ENCODE measurements around the gene PTPRN2.
"Not testable (repeated sequence)": the region's sequence is repeated elsewhere in the genome, so short reads cannot be mapped to it uniquely, and the experiment has no call there.

Gene PTPRN2

GRCh38 chr7:158302274-158303070, 285.2 kb downstream of the PTPRN2 start:
- Histone ChIP-seq H3K4me1 (ENCODE audit: control insufficient read depth, insufficient read depth, low read length) (no peaks in the 10 kb centered on the region), H3K27me3 (ENCODE audit: control insufficient read depth, insufficient read depth, low read length) (no peaks in the 10 kb centered on the region), H3K36me3 (ENCODE audit: control insufficient read depth, insufficient read depth, low read length) (no peaks in the 10 kb centered on the region), H3K9me3 (ENCODE audit: control insufficient read depth, low read length) (no peaks in the 10 kb centered on the region), H3K9ac (ENCODE audit: low read length) (no peak overlapping the region), H3K4me3 (ENCODE audit: low read length) (no peak overlapping the region)

GRCh38 chr7:158301207-158301606, 286.4 kb downstream of the PTPRN2 start:
- Histone ChIP-seq H3K9ac (ENCODE audit: low read length) (no peak overlapping the region), H3K4me3 (ENCODE audit: low read length) (no peak overlapping the region), H3K27me3 (ENCODE audit: control insufficient read depth, insufficient read depth, low read length) (no peaks in the 10 kb centered on the region), H3K4me1 (ENCODE audit: control insufficient read depth, insufficient read depth, low read length) (no peaks in the 10 kb centered on the region), H3K36me3 (ENCODE audit: control insufficient read depth, insufficient read depth, low read length) (no peaks in the 10 kb centered on the region), H3K9me3 (ENCODE audit: control insufficient read depth, low read length) (no peaks in the 10 kb centered on the region)

GRCh38 chr7:158300427-158300826, 287.2 kb downstream of the PTPRN2 start:
- Histone ChIP-seq H3K27me3 (ENCODE audit: control insufficient read depth, insufficient read depth, low read length) (no peaks in the 10 kb centered on the region), H3K4me3 (ENCODE audit: low read length) (no peak overlapping the region), H3K9ac (ENCODE audit: low read length) (no peak overlapping the region), H3K36me3 (ENCODE audit: control insufficient read depth, insufficient read depth, low read length) (no peaks in the 10 kb centered on the region), H3K4me1 (ENCODE audit: control insufficient read depth, insufficient read depth, low read length) (no peaks in the 10 kb centered on the region), H3K9me3 (ENCODE audit: control insufficient read depth, low read length) (no peaks in the 10 kb centered on the region)

GRCh38 chr7:158299607-158300006, 288.0 kb downstream of the PTPRN2 start:
- no peaks in the 10 kb centered on the region for H3K27me3 ChIP-seq (ENCODE audit: control insufficient read depth, insufficient read depth, low read length)
- H3K9me3 ChIP-seq (ENCODE audit: control insufficient read depth, low read length): no peaks in the 10 kb centered on the region
- H3K4me1 ChIP-seq (ENCODE audit: control insufficient read depth, insufficient read depth, low read length): no peaks in the 10 kb centered on the region
- H3K36me3 ChIP-seq (ENCODE audit: control insufficient read depth, insufficient read depth, low read length): no peaks in the 10 kb centered on the region
- no peak overlapping the region for H3K4me3 ChIP-seq (ENCODE audit: low read length)
- no peak overlapping the region for H3K9ac ChIP-seq (ENCODE audit: low read length)

- Histone ChIP-seq H3K27me3 (ENCODE audit: control insufficient read depth, insufficient read depth, low read length) (no peaks in the 10 kb centered on the region), H3K9ac (ENCODE audit: low read length) (no peak overlapping the region), H3K4me1 (ENCODE audit: control insufficient read depth, insufficient read depth, low read length) (no peaks in the 10 kb centered on the region), H3K36me3 (ENCODE audit: control insufficient read depth, insufficient read depth, low read length) (no peaks in the 10 kb centered on the region), H3K4me3 (ENCODE audit: low read length) (no peak overlapping the region), H3K9me3 (ENCODE audit: control insufficient read depth, low read length) (no peaks in the 10 kb centered on the region)
These were observed 290.9 kb downstream of the PTPRN2 start for GRCh38 chr7:158296798-158297104.

- H3K4me1 ChIP-seq (ENCODE audit: control insufficient read depth, insufficient read depth, low read length): no peaks in the 10 kb centered on the region
These were observed 291.4 kb downstream of the PTPRN2 start for GRCh38 chr7:158295966-158296797.

GRCh38 chr7:158294468-158295215, 293.0 kb downstream of the PTPRN2 start:
- H3K27me3 ChIP-seq (ENCODE audit: control insufficient read depth, insufficient read depth, low read length); H3K9me3 ChIP-seq (ENCODE audit: control insufficient read depth, low read length); H3K4me1 ChIP-seq (ENCODE audit: control insufficient read depth, insufficient read depth, low read length); H3K4me3 ChIP-seq (ENCODE audit: low read length); H3K9ac ChIP-seq (ENCODE audit: low read length); H3K36me3 ChIP-seq (ENCODE audit: control insufficient read depth, insufficient read depth, low read length): not testable (repeated sequence)

More at GRCh38 chr7:158295966-158296797, 291.4 kb downstream of the PTPRN2 start:
- Histone ChIP-seq H3K9me3 (ENCODE audit: control insufficient read depth, low read length) (no peaks in the 10 kb centered on the region), H3K4me3 (ENCODE audit: low read length) (no peak overlapping the region), H3K27me3 (ENCODE audit: control insufficient read depth, insufficient read depth, low read length) (no peaks in the 10 kb centered on the region), H3K9ac (ENCODE audit: low read length) (no peak overlapping the region), H3K36me3 (ENCODE audit: control insufficient read depth, insufficient read depth, low read length) (no peaks in the 10 kb centered on the region)

GRCh38 chr7:158292948-158293347, 294.7 kb downstream of the PTPRN2 start:
- Histone ChIP-seq H3K4me3 (ENCODE audit: low read length) (no peak overlapping the region), H3K9me3 (ENCODE audit: control insufficient read depth, low read length) (no peaks in the 10 kb centered on the region), H3K27me3 (ENCODE audit: control insufficient read depth, insufficient read depth, low read length) (no peaks in the 10 kb centered on the region), H3K4me1 (ENCODE audit: control insufficient read depth, insufficient read depth, low read length) (no peaks in the 10 kb centered on the region), H3K9ac (ENCODE audit: low read length) (no peak overlapping the region), H3K36me3 (ENCODE audit: control insufficient read depth, insufficient read depth, low read length) (no peaks in the 10 kb centered on the region)

GRCh38 chr7:158291998-158292397, 295.6 kb downstream of the PTPRN2 start:
- Histone ChIP-seq H3K4me1 (ENCODE audit: control insufficient read depth, insufficient read depth, low read length) (no peaks in the 10 kb centered on the region), H3K9me3 (ENCODE audit: control insufficient read depth, low read length) (no peaks in the 10 kb centered on the region), H3K27me3 (ENCODE audit: control insufficient read depth, insufficient read depth, low read length) (no peaks in the 10 kb centered on the region), H3K4me3 (ENCODE audit: low read length) (no peak overlapping the region), H3K9ac (ENCODE audit: low read length) (no peak overlapping the region), H3K36me3 (ENCODE audit: control insufficient read depth, insufficient read depth, low read length) (no peaks in the 10 kb centered on the region)

GRCh38 chr7:158289761-158290523, 297.7 kb downstream of the PTPRN2 start:
- no peaks in the 10 kb centered on the region for H3K36me3 ChIP-seq (ENCODE audit: control insufficient read depth, insufficient read depth, low read length)
- no peaks in the 10 kb centered on the region for H3K9me3 ChIP-seq (ENCODE audit: control insufficient read depth, low read length)
- no peak overlapping the region for H3K4me3 ChIP-seq (ENCODE audit: low read length)
- no peaks in the 10 kb centered on the region for H3K4me1 ChIP-seq (ENCODE audit: control insufficient read depth, insufficient read depth, low read length)
- H3K9ac ChIP-seq (ENCODE audit: low read length): no peak overlapping the region
- no peaks in the 10 kb centered on the region for H3K27me3 ChIP-seq (ENCODE audit: control insufficient read depth, insufficient read depth, low read length)

GRCh38 chr7:158289231-158289630, 298.4 kb downstream of the PTPRN2 start:
- Histone ChIP-seq H3K4me1 (ENCODE audit: control insufficient read depth, insufficient read depth, low read length) (no peaks in the 10 kb centered on the region), H3K9ac (ENCODE audit: low read length) (no peak overlapping the region), H3K4me3 (ENCODE audit: low read length) (no peak overlapping the region), H3K9me3 (ENCODE audit: control insufficient read depth, low read length) (no peaks in the 10 kb centered on the region), H3K36me3 (ENCODE audit: control insufficient read depth, insufficient read depth, low read length) (no peaks in the 10 kb centered on the region), H3K27me3 (ENCODE audit: control insufficient read depth, insufficient read depth, low read length) (no peaks in the 10 kb centered on the region)

All from mucosa of stomach (tissue), 1 donor.